ENCODE results near the gene PCYOX1L.

PCYOX1L gene

GRCh38 chr5:149357370-149358293 is at the start of gene PCYOX1L:
Gene PCYOX1L (plus strand): TSS chr5:149358046. CDS start chr5:149358069, 23 bp downstream.
- peak; percentile 96 for DNase-seq (ENCODE audit: low read depth)
- H3K4me3 ChIP-seq (ENCODE audit: low read depth, low read length) = peak within 1 kb of the TSS; percentile 76
- TF ChIP-seq, protein P1, sequence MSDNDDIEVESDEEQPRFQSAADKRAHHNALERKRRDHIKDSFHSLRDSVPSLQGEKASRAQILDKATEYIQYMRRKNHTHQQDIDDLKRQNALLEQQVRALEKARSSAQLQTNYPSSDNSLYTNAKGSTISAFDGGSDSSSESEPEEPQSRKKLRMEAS (IDR thresholded peaks at IDR 0.05; ENCODE audit: low read depth, low read length) = peak; percentile 70
- TF ChIP-seq MYC (IDR thresholded peaks at IDR 0.05; ENCODE audit: low read depth, low read length) (peak; percentile 82), CTCF (IDR thresholded peaks at IDR 0.05; ENCODE audit: low read depth, low read length) (no peak), POLR2A (IDR thresholded peaks at IDR 0.05; ENCODE audit: extremely low read depth, insufficient read length) (peak; percentile 83)

DNA sequence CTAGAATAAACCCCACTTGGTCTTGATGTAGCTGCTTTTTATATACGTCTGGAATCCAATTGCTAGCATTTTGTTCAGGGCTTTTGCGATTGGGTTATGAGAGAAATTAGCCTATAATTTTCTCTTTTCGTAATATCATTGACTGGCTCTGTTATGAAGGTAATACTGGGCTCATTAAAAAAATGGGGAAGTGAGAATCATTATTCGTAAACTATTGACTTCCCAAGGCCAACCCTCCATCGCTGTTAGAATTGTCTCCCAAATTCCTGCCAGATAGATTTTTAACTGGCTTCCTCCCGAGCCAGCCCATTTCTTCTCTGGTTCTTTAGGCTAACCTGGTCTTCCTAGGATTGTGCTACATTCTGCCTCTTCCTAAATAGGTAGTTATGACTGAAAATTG is 48.5 kb upstream of the PCYOX1L start:
- TF ChIP-seq, protein P1 (IDR thresholded peaks at IDR 0.05; ENCODE audit: low read depth, low read length) = no peak
- TF ChIP-seq POLR2A (IDR thresholded peaks at IDR 0.05; ENCODE audit: extremely low read depth, insufficient read length) (no peak), CTCF (IDR thresholded peaks at IDR 0.05; ENCODE audit: low read depth, low read length) (no peak), MYC (IDR thresholded peaks at IDR 0.05; ENCODE audit: low read depth, low read length) (no peak)
- DNase-seq (ENCODE audit: low read depth) = no peak
- no peak overlapping the region for H3K4me3 ChIP-seq (ENCODE audit: low read depth, low read length)

GRCh38 chr5:149310488-149310887 is 47.4 kb upstream of the PCYOX1L start:
- H3K4me3 ChIP-seq (ENCODE audit: low read depth, low read length) = no peak overlapping the region
- no peak for DNase-seq (ENCODE audit: low read depth)
- TF ChIP-seq MYC (IDR thresholded peaks at IDR 0.05; ENCODE audit: low read depth, low read length) = no peak
- TF ChIP-seq POLR2A (IDR thresholded peaks at IDR 0.05; ENCODE audit: extremely low read depth, insufficient read length) = no peak
- TF ChIP-seq CTCF (IDR thresholded peaks at IDR 0.05; ENCODE audit: low read depth, low read length) = no peak
- TF ChIP-seq, protein P1 (IDR thresholded peaks at IDR 0.05; ENCODE audit: low read depth, low read length) = no peak

GRCh38 chr5:149310947-149311658 is 46.7 kb upstream of the PCYOX1L start:
- no peak for TF ChIP-seq POLR2A (IDR thresholded peaks at IDR 0.05; ENCODE audit: extremely low read depth, insufficient read length)
- no peak for TF ChIP-seq CTCF (IDR thresholded peaks at IDR 0.05; ENCODE audit: low read depth, low read length)
- TF ChIP-seq, protein P1 (IDR thresholded peaks at IDR 0.05; ENCODE audit: low read depth, low read length) = no peak
- no peak for TF ChIP-seq MYC (IDR thresholded peaks at IDR 0.05; ENCODE audit: low read depth, low read length)
- no peak for DNase-seq (ENCODE audit: low read depth)
- H3K4me3 ChIP-seq (ENCODE audit: low read depth, low read length) = no peak overlapping the region

DNA sequence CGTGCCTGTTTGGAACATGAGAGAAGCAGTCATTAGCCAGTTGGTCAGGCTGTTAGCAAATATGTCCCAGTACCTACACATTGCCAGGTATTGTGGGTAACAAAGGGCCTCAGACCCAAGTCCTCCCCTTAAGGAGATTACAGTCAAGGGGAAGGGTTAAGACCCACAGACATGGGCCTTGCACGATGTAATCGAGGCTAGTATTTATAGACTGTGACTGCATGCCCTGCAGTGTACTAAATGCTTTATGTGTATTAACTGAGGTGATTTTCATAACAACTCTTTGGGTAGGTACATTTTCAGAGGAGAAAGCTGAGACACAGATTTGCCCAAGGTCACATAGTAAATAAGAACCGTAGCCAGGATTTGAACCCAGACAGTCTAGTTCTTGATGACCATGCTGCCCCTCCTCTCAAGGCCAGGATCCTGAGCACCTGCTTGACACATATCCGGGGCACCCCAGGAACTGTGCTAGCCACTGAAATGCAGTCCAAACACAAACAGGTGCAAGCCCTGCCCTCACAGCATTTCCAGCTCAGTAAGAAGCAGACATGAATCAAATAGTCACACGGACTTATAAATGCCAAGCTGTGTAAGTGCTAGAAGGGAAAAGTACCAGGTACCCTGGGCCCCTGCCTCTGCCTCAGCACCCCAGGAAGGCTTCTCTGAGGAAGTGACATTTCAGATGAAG is 44.5 kb upstream of the PCYOX1L start:
- H3K4me3 ChIP-seq (ENCODE audit: low read depth, low read length) = no peak overlapping the region
- TF ChIP-seq, protein P1 (IDR thresholded peaks at IDR 0.05; ENCODE audit: low read depth, low read length) = no peak
- TF ChIP-seq CTCF (IDR thresholded peaks at IDR 0.05; ENCODE audit: low read depth, low read length) (no peak), MYC (IDR thresholded peaks at IDR 0.05; ENCODE audit: low read depth, low read length) (no peak), POLR2A (IDR thresholded peaks at IDR 0.05; ENCODE audit: extremely low read depth, insufficient read length) (no peak)
- no peak for DNase-seq (ENCODE audit: low read depth)
